Neural cell (in vitro differentiated cells): ENCODE data around the gene PMEPA1. TPM values are rescaled to one million over a fixed set of nuclear protein-coding genes. Genes with fewer than 3 reads are reported as not detected.

ENCODE experiments used
- H2AFZ ChIP-seq: fragments of 200-600, 300-800 bp; sonication (generic), shearing (Covaris generic); 2 replicates; pipeline ENCODE4 v1.6.0; 2014; ENCODE audit warnings: low read depth, mild to moderate bottlenecking, antibody characterized with exemption, low read length, moderate library complexity
- H3F3A ChIP-seq: fragments of 200-600 bp; shearing (Covaris generic); 2 replicates; pipeline ENCODE4 v1.6.1; 2016; ENCODE audit warnings: mild to moderate bottlenecking, moderate library complexity, mixed read lengths, antibody characterized with exemption, low read length; ENCODE audit not compliant: insufficient read depth, poor library complexity, severe bottlenecking
- H3K27ac ChIP-seq: fragments of 200-600, 300-800 bp; sonication (generic), shearing (Covaris generic); 2 replicates; pipeline ENCODE4 v1.5.1; 2014; ENCODE audit warnings: mild to moderate bottlenecking, low read length, moderate library complexity
- H3K27me3 ChIP-seq: fragments of 300-800, 200-600 bp; sonication (generic), shearing (Covaris generic); 2 replicates; pipeline ENCODE4 v1.6.0; 2014; ENCODE audit warnings: mild to moderate bottlenecking, low read depth, low read length, moderate library complexity; ENCODE audit not compliant: insufficient read depth
- H3K36me3 ChIP-seq: fragments of 300-800, 200-600 bp; sonication (generic), shearing (Covaris generic); 2 replicates; pipeline ENCODE4 v1.5.1; 2014; ENCODE audit warnings: mild to moderate bottlenecking, antibody characterized with exemption, low read length, moderate library complexity; ENCODE audit not compliant: insufficient read depth
- H3K4me2 ChIP-seq: fragments of 300-800, 200-600 bp; sonication (generic), shearing (Covaris generic); 2 replicates; pipeline ENCODE4 v1.6.0; 2014; ENCODE audit warnings: mild to moderate bottlenecking, low read length
- H3K4me3 ChIP-seq: fragments of 300-800, 200-600 bp; sonication (generic), shearing (Covaris generic); 2 replicates; pipeline ENCODE4 v1.5.1; 2014; ENCODE audit warnings: mild to moderate bottlenecking, low read length, moderate library complexity
- H3K79me2 ChIP-seq: fragments of 200-600 bp; shearing (Covaris generic); replicated peaks from 2 replicates; pipeline ENCODE4 v1.6.0; 2014; ENCODE audit warnings: mild to moderate bottlenecking, low read length, moderate library complexity; ENCODE audit not compliant: insufficient read depth
- H3K9ac ChIP-seq: fragments of 300-800, 200-600 bp; sonication (generic), shearing (Covaris generic); 2 replicates; pipeline ENCODE4 v1.6.1; 2016; ENCODE audit warnings: mild to moderate bottlenecking, low read length, mixed read lengths
- H3K9me2 ChIP-seq: fragments of 200-600 bp; shearing (Covaris generic); 2 replicates; pipeline ENCODE4 v1.6.1; 2016; ENCODE audit warnings: mild to moderate bottlenecking, low read length, mixed read lengths; ENCODE audit not compliant: insufficient read depth
- H3K9me3 ChIP-seq: fragments of 200-600, 300-800 bp; sonication (generic), shearing (Covaris generic); 2 replicates; pipeline ENCODE4 v1.6.1; 2016; ENCODE audit warnings: mild to moderate bottlenecking, mixed run types, low read length, moderate library complexity, mixed read lengths
- H4K20me1 ChIP-seq: fragments of 200-600 bp; shearing (Covaris generic); 2 replicates; pipeline ENCODE4 v1.6.1; 2016; ENCODE audit warnings: mild to moderate bottlenecking, mixed run types; ENCODE audit not compliant: insufficient read depth
- EP300 ChIP-seq: fragments of 450-650 bp; conservative IDR thresholded peaks from 2 replicates; pipeline ENCODE4 v1.6.1; 2014; ENCODE audit warnings: antibody characterized with exemption, mild to moderate bottlenecking, moderate library complexity; ENCODE audit not compliant: poor library complexity, severe bottlenecking
- EZH2 ChIP-seq: fragments of 200-600, 300-800 bp; shearing (Covaris generic), sonication (generic); IDR thresholded peaks from 2 replicates; pipeline ENCODE4 v1.6.1; 2014; ENCODE audit warnings: antibody characterized with exemption, low read length, borderline replicate concordance, mild to moderate bottlenecking; ENCODE audit not compliant: insufficient read depth, poor library complexity, severe bottlenecking
- MXI1 ChIP-seq: fragments of 450-650 bp; conservative IDR thresholded peaks from 2 replicates; pipeline ENCODE4 v1.6.1; 2014; ENCODE audit warnings: antibody characterized with exemption, mild to moderate bottlenecking; ENCODE audit not compliant: poor library complexity, severe bottlenecking
- POLR2AphosphoS5 ChIP-seq: IDR thresholded peaks from 2 replicates; pipeline ENCODE4 v1.6.1; 2012
- RAD21 ChIP-seq: fragments of 450-650 bp; conservative IDR thresholded peaks from 2 replicates; pipeline ENCODE4 v1.6.1; 2014; ENCODE audit warnings: antibody characterized with exemption, mild to moderate bottlenecking, moderate library complexity
- REST ChIP-seq: IDR thresholded peaks from 2 replicates; pipeline ENCODE4 v1.6.1; 2012; ENCODE audit warnings: borderline replicate concordance
- SMC3 ChIP-seq: fragments of 450-650 bp; conservative IDR thresholded peaks from 2 replicates; pipeline ENCODE4 v1.6.1; 2014; ENCODE audit warnings: antibody characterized with exemption, mild to moderate bottlenecking, moderate library complexity; ENCODE audit not compliant: poor library complexity
- TAF1 ChIP-seq: IDR thresholded peaks from 2 replicates; pipeline ENCODE4 v1.6.1; 2012; ENCODE audit warnings: low read depth
- polyA plus RNA-seq: library from polyadenylated mRNA; depleted of rRNA; stranded (reverse); fragments of >200 nt; gene quantifications from 2 replicates; pipeline ENCODE4 v1.2.3, GENCODE V29; 2014
- TF ChIP-seq, protein P1 (sequence below): fragments of 450-650 bp; IDR thresholded peaks from 2 replicates; pipeline ENCODE4 v1.5.1; 2014; ENCODE audit warnings: antibody characterized with exemption, mild to moderate bottlenecking, moderate library complexity; ENCODE audit not compliant: poor library complexity, severe bottlenecking

Gene PMEPA1
- polyA plus RNA-seq, 1 donor from 2014 or later = 5.0 TPM

GRCh38 chr20:57614490-57615444, 95.0 kb downstream of the PMEPA1 start:
- TF ChIP-seq, protein P1, sequence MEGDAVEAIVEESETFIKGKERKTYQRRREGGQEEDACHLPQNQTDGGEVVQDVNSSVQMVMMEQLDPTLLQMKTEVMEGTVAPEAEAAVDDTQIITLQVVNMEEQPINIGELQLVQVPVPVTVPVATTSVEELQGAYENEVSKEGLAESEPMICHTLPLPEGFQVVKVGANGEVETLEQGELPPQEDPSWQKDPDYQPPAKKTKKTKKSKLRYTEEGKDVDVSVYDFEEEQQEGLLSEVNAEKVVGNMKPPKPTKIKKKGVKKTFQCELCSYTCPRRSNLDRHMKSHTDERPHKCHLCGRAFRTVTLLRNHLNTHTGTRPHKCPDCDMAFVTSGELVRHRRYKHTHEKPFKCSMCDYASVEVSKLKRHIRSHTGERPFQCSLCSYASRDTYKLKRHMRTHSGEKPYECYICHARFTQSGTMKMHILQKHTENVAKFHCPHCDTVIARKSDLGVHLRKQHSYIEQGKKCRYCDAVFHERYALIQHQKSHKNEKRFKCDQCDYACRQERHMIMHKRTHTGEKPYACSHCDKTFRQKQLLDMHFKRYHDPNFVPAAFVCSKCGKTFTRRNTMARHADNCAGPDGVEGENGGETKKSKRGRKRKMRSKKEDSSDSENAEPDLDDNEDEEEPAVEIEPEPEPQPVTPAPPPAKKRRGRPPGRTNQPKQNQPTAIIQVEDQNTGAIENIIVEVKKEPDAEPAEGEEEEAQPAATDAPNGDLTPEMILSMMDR = no peak
- TF ChIP-seq SMC3 (no peak), EZH2 (no peak)
- no peaks in the 10 kb centered on the region for H3K27me3 ChIP-seq
- no peaks in the 10 kb centered on the region for H4K20me1 ChIP-seq
- H3F3A ChIP-seq = no peaks in the 10 kb centered on the region
- no peaks in the 10 kb centered on the region for H3K36me3 ChIP-seq
- no peak overlapping the region for H3K27ac ChIP-seq
- H3K79me2 ChIP-seq = no peaks in the 10 kb centered on the region
- no peak overlapping the region for H3K9ac ChIP-seq
- no peak overlapping the region for H2AFZ ChIP-seq
- H3K4me2 ChIP-seq = no peak overlapping the region
- H3K9me2 ChIP-seq = no peaks in the 10 kb centered on the region
- H3K9me3 ChIP-seq = no peaks in the 10 kb centered on the region
- H3K4me3 ChIP-seq = no peak overlapping the region

GRCh38 chr20:57613481-57613921, 96.3 kb downstream of the PMEPA1 start:
- Histone ChIP-seq H3K9me3 (no peaks in the 10 kb centered on the region), H3K27ac (no peak overlapping the region), H3K27me3 (no peaks in the 10 kb centered on the region), H3K36me3 (no peaks in the 10 kb centered on the region), H3K4me3 (no peak overlapping the region), H4K20me1 (no peaks in the 10 kb centered on the region), H2AFZ (no peak overlapping the region), H3K79me2 (no peaks in the 10 kb centered on the region), H3K9me2 (no peaks in the 10 kb centered on the region), H3K4me2 (no peak overlapping the region), H3F3A (no peaks in the 10 kb centered on the region), H3K9ac (no peak overlapping the region)
- no peak for TF ChIP-seq TAF1

DNA sequence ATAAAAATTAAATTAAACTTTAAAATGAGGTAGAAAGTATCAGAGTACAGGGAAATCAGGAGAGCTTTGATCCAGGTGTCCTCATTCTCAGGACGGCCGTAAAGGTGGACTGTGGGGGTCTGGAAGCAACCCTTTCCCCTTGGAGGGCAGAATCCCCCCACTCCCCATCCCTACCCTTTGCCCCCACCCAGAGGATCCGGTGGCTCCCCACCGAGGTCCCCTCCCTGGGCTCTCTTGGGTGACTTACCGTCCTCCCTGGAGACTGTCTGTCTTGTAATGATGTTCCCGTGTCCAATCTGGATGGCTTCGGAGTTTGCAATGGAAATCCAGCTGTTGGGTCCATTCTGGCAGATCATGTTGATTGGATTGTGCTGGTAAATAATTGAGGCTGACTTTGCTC, 96.9 kb downstream of the PMEPA1 start:
- TF ChIP-seq EZH2 = no peak
- TF ChIP-seq RAD21 = no peak
- TF ChIP-seq POLR2AphosphoS5 = no peak
- no peak for TF ChIP-seq SMC3
- no peak for TF ChIP-seq EP300
- TF ChIP-seq REST = no peak
- no peak for TF ChIP-seq TAF1
- no peak for TF ChIP-seq MXI1
- no peak overlapping the region for H3K4me3 ChIP-seq

More for the DNA sequence above, 96.9 kb downstream of the PMEPA1 start:
- H3K9me3 ChIP-seq = no peaks in the 10 kb centered on the region
- H3F3A ChIP-seq = no peaks in the 10 kb centered on the region
- H3K79me2 ChIP-seq = no peaks in the 10 kb centered on the region
- no peaks in the 10 kb centered on the region for H3K27me3 ChIP-seq
- H3K4me2 ChIP-seq = no peak overlapping the region
- H2AFZ ChIP-seq = no peak overlapping the region
- no peaks in the 10 kb centered on the region for H4K20me1 ChIP-seq
- no peaks in the 10 kb centered on the region for H3K9me2 ChIP-seq
- no peak overlapping the region for H3K27ac ChIP-seq
- no peak overlapping the region for H3K9ac ChIP-seq
- no peaks in the 10 kb centered on the region for H3K36me3 ChIP-seq
